Parathyroid adenoma (tissue), 2 donors: Measurements from ENCODE around the gene HELZ.

Experiments
- H2AFZ ChIP-seq: fragments of 300-600 bp; sonication (generic); one replicate; pipeline ENCODE4 v1.7.0; 2017; ENCODE audit warnings: antibody characterized with exemption, mild to moderate bottlenecking
- H3K27ac ChIP-seq: fragments of 300-600 bp; sonication (generic); one replicate; pipeline ENCODE4 v1.7.0; 2017
- H3K27me3 ChIP-seq: fragments of 300-600 bp; sonication (generic); one replicate; pipeline ENCODE4 v1.7.0; 2017; ENCODE audit warnings: low read length; ENCODE audit not compliant: control insufficient read depth, insufficient read depth
- H3K36me3 ChIP-seq: fragments of 300-600 bp; sonication (generic); one replicate; pipeline ENCODE4 v1.7.0; 2017; ENCODE audit warnings: low read length; ENCODE audit not compliant: control insufficient read depth, insufficient read depth
- H3K4me1 ChIP-seq: fragments of 300-600 bp; sonication (generic); one replicate; pipeline ENCODE4 v1.7.0; 2017; ENCODE audit warnings: control low read depth
- H3K4me2 ChIP-seq: fragments of 300-600 bp; sonication (generic); one replicate; pipeline ENCODE4 v1.7.0; 2017; ENCODE audit warnings: low read length
- H3K4me3 ChIP-seq: fragments of 300-600 bp; sonication (generic); one replicate; pipeline ENCODE4 v1.7.0; 2017; ENCODE audit warnings: low read depth, low read length
- H3K79me2 ChIP-seq: fragments of 300-600 bp; sonication (generic); one replicate; pipeline ENCODE4 v1.7.0; 2017; ENCODE audit warnings: control low read depth
- H3K9ac ChIP-seq: fragments of 300-600 bp; sonication (generic); one replicate; pipeline ENCODE4 v1.7.0; 2017; ENCODE audit warnings: mild to moderate bottlenecking
- H3K9me3 ChIP-seq: fragments of 300-600 bp; sonication (generic); one replicate; pipeline ENCODE4 v1.7.0; 2017; ENCODE audit warnings: low read length; ENCODE audit not compliant: control insufficient read depth
- TF ChIP-seq, protein P1 (sequence below): fragments of 300-600 bp; sonication (generic); IDR thresholded peaks from one replicate; pipeline ENCODE4 v1.7.0; 2017; ENCODE audit warnings: antibody characterized with exemption, mild to moderate bottlenecking
- donor health status: primary hyperparathyroidism.

The HELZ gene

GRCh38 chr17:67245694-67246402, 852 bp upstream of the HELZ start:
- H3K36me3 ChIP-seq, result no peaks in the 10 kb centered on the region
- H3K27ac ChIP-seq, result peak overlapping the region; percentile 77
- H3K4me2 ChIP-seq, result peak overlapping the region; percentile 97
- H3K4me1 ChIP-seq, result peaks cover 7% of the 10 kb centered on the region
- H3K79me2 ChIP-seq, result peaks cover 19% of the 10 kb centered on the region
- no peaks in the 10 kb centered on the region for H3K9me3 ChIP-seq
- peak overlapping the region; percentile 98 for H3K9ac ChIP-seq
- H3K4me3 ChIP-seq, result peak overlapping the region; percentile 71
- H2AFZ ChIP-seq, result peak overlapping the region; percentile 99
- TF ChIP-seq, protein P1, sequence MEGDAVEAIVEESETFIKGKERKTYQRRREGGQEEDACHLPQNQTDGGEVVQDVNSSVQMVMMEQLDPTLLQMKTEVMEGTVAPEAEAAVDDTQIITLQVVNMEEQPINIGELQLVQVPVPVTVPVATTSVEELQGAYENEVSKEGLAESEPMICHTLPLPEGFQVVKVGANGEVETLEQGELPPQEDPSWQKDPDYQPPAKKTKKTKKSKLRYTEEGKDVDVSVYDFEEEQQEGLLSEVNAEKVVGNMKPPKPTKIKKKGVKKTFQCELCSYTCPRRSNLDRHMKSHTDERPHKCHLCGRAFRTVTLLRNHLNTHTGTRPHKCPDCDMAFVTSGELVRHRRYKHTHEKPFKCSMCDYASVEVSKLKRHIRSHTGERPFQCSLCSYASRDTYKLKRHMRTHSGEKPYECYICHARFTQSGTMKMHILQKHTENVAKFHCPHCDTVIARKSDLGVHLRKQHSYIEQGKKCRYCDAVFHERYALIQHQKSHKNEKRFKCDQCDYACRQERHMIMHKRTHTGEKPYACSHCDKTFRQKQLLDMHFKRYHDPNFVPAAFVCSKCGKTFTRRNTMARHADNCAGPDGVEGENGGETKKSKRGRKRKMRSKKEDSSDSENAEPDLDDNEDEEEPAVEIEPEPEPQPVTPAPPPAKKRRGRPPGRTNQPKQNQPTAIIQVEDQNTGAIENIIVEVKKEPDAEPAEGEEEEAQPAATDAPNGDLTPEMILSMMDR, result no peak
- H3K27me3 ChIP-seq, result no peaks in the 10 kb centered on the region

GRCh38 chr17:67244431-67245072, 444 bp downstream of the HELZ start:
- H3K27me3 ChIP-seq, result no peaks in the 10 kb centered on the region
- H2AFZ ChIP-seq, result peak overlapping the region; percentile 99
- H3K4me2 ChIP-seq, result peak overlapping the region; percentile 97
- H3K4me3 ChIP-seq, result peak overlapping the region; percentile 71
- peaks cover 7% of the 10 kb centered on the region for H3K4me1 ChIP-seq
- TF ChIP-seq, protein P1, result no peak
- peaks cover 21% of the 10 kb centered on the region for H3K79me2 ChIP-seq
- peak overlapping the region; percentile 98 for H3K9ac ChIP-seq
- peak overlapping the region; percentile 77 for H3K27ac ChIP-seq
- H3K36me3 ChIP-seq, result no peaks in the 10 kb centered on the region
- no peaks in the 10 kb centered on the region for H3K9me3 ChIP-seq

GRCh38 chr17:67243284-67243683, 1.7 kb downstream of the HELZ start:
- H2AFZ ChIP-seq, result no peak overlapping the region
- TF ChIP-seq, protein P1, result no peak
- no peaks in the 10 kb centered on the region for H3K27me3 ChIP-seq
- no peaks in the 10 kb centered on the region for H3K9me3 ChIP-seq
- H3K4me2 ChIP-seq, result peak overlapping the region; percentile 97
- H3K4me3 ChIP-seq, result no peak overlapping the region
- no peaks in the 10 kb centered on the region for H3K36me3 ChIP-seq
- H3K4me1 ChIP-seq, result peaks cover 13% of the 10 kb centered on the region
- peaks cover 24% of the 10 kb centered on the region for H3K79me2 ChIP-seq
- no peak overlapping the region for H3K27ac ChIP-seq
- H3K9ac ChIP-seq, result no peak overlapping the region

DNA sequence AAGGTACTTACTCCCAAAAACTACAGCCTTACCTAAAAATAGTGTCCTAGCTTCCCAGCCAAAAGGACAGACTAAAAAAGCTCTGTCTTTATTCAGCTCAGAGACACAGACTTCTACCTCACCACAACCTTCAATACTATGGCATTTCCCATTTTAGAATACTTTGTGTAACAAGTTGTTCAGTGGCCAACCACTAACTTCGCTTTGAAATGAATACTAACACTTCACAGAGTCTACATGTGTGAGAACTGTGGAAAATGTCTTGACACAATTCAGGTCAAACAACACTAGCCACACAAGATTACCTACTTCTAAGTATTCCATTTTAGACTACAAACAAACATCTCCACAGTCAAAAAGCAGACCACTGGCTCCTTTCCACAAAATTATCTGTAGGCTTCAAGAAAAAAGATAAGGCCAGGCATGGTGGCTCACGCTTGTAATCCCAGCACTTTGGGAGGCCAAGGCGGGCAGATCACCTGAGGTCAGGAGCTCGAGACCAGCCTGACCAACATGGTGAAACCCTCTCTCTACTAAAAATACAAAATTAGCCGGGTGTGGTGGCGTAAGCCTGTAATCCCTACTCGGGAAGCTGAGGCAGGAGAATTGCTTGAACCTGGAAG, 3.2 kb downstream of the HELZ start:
- Histone ChIP-seq H3K27me3 (no peaks in the 10 kb centered on the region), H3K36me3 (no peaks in the 10 kb centered on the region), H2AFZ (no peak overlapping the region), H3K79me2 (peaks cover 29% of the 10 kb centered on the region), H3K4me3 (no peak overlapping the region), H3K4me1 (peaks cover 13% of the 10 kb centered on the region), H3K9me3 (no peaks in the 10 kb centered on the region), H3K27ac (no peak overlapping the region), H3K4me2 (no peak overlapping the region), H3K9ac (no peak overlapping the region)
- TF ChIP-seq, protein P1, result no peak
